ENCODE measurements around the gene GRXCR1. TPM values are rescaled to one million over a fixed set of nuclear protein-coding genes. Genes with fewer than 3 reads are reported as not detected.

Gene GRXCR1
- total and polyA plus RNA-seq, 2 of the 13 experiments (the other 11 are each of a cell fraction or from before 2014, with no cell fraction given): not detected

DNA sequence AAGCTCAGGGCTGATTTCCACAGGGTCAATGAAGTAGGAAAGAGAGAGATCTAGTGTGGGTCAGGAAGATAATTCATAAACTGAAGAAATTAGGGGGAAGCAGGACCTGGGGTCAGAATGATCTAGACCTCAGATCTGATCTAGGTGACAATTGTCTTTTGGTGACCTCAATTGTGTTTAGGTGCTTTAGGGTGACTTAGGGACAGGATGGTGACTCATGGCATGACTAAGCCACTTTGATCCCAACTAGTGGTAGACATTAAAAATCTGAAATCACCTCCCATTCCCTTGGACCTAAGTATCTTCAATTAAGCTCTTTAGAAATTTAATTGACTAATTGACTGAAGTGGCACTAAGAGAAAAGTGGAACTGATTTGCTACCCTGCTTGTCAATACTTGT is 36.7 kb upstream of the GRXCR1 start:
- intact Hi-C loops (cut with micrococcal nuclease; ENCODE audit: unreplicated experiment): no loop called here
- H3K4me3 ChIP-seq (replicated peaks in 1 of 3; ENCODE audit: insufficient read depth in 1 of 3, low read depth in 2 of 3, low read length in 3 of 3): no peak overlapping the region
- no peaks in the 10 kb centered on the region for H4K20me1 ChIP-seq (ENCODE audit: insufficient read depth, low read length)
- ChIA-PET POLR2A (no interaction called here), CTCF (ENCODE audit: low intra/inter-chr PET ratio, low total read pairs) (no interaction called here)
- in situ Hi-C loops (cut with HindIII; ENCODE audit: extremely low pct_ligation_motif_present, low pct_unique_long_range_greater_than_20kb): no loop called here
- no peaks in the 10 kb centered on the region for H3K36me3 ChIP-seq (replicated peaks in 1 of 2; ENCODE audit: control insufficient read depth in 1 of 2, insufficient read depth in 2 of 2, low read length in 2 of 2)
- FAIRE-seq: no peak
- no peak for ATAC-seq
- no peaks in the 10 kb centered on the region for H3K4me1 ChIP-seq (ENCODE audit: insufficient read depth, low read length)
- BruUV-seq (replicated peaks): no TSS peak
- H3K79me2 ChIP-seq (ENCODE audit: insufficient read depth, low read length): no peaks in the 10 kb centered on the region
- H3K9me3 ChIP-seq (ENCODE audit: low read length): no peaks in the 10 kb centered on the region
- DNase-seq (ENCODE audit: low spot score): no peak
- no peak overlapping the region for H3K27ac ChIP-seq (ENCODE audit: extremely low read length, insufficient read depth, low read length)
- no peaks in the 10 kb centered on the region; a peak in 1 of 5 replicates for H3K27me3 ChIP-seq (ENCODE audit: control insufficient read depth in 1 of 2, insufficient read depth in 2 of 2, low read length in 2 of 2)
- no peak overlapping the region for H3K9ac ChIP-seq (ENCODE audit: insufficient read depth, low read depth, low read length)
- no peak overlapping the region for H3K4me2 ChIP-seq (ENCODE audit: low read depth, low read length)
- H2AFZ ChIP-seq (ENCODE audit: low read length): no peak overlapping the region
- no peak for TF ChIP-seq ZBTB7B (CRISPR knock-in tag; IDR thresholded peaks at IDR 0.05)
- TF ChIP-seq, protein P1, sequence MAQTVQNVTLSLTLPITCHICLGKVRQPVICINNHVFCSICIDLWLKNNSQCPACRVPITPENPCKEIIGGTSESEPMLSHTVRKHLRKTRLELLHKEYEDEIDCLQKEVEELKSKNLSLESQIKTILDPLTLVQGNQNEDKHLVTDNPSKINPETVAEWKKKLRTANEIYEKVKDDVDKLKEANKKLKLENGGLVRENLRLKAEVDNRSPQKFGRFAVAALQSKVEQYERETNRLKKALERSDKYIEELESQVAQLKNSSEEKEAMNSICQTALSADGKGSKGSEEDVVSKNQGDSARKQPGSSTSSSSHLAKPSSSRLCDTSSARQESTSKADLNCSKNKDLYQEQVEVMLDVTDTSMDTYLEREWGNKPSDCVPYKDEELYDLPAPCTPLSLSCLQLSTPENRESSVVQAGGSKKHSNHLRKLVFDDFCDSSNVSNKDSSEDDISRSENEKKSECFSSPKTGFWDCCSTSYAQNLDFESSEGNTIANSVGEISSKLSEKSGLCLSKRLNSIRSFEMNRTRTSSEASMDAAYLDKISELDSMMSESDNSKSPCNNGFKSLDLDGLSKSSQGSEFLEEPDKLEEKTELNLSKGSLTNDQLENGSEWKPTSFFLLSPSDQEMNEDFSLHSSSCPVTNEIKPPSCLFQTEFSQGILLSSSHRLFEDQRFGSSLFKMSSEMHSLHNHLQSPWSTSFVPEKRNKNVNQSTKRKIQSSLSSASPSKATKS (CRISPR knock-in tag; IDR thresholded peaks at IDR 0.05): no peak
- no peak for TF ChIP-seq MXD4 (CRISPR knock-in tag; IDR thresholded peaks at IDR 0.05)
- TF ChIP-seq, protein P2, sequence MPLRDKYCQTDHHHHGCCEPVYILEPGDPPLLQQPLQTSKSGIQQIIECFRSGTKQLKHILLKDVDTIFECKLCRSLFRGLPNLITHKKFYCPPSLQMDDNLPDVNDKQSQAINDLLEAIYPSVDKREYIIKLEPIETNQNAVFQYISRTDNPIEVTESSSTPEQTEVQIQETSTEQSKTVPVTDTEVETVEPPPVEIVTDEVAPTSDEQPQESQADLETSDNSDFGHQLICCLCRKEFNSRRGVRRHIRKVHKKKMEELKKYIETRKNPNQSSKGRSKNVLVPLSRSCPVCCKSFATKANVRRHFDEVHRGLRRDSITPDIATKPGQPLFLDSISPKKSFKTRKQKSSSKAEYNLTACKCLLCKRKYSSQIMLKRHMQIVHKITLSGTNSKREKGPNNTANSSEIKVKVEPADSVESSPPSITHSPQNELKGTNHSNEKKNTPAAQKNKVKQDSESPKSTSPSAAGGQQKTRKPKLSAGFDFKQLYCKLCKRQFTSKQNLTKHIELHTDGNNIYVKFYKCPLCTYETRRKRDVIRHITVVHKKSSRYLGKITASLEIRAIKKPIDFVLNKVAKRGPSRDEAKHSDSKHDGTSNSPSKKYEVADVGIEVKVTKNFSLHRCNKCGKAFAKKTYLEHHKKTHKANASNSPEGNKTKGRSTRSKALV (CRISPR knock-in tag; IDR thresholded peaks at IDR 0.05): no peak
- TF ChIP-seq TBP (CRISPR knock-in tag; IDR thresholded peaks at IDR 0.05): no peak
- TF ChIP-seq, protein P3, sequence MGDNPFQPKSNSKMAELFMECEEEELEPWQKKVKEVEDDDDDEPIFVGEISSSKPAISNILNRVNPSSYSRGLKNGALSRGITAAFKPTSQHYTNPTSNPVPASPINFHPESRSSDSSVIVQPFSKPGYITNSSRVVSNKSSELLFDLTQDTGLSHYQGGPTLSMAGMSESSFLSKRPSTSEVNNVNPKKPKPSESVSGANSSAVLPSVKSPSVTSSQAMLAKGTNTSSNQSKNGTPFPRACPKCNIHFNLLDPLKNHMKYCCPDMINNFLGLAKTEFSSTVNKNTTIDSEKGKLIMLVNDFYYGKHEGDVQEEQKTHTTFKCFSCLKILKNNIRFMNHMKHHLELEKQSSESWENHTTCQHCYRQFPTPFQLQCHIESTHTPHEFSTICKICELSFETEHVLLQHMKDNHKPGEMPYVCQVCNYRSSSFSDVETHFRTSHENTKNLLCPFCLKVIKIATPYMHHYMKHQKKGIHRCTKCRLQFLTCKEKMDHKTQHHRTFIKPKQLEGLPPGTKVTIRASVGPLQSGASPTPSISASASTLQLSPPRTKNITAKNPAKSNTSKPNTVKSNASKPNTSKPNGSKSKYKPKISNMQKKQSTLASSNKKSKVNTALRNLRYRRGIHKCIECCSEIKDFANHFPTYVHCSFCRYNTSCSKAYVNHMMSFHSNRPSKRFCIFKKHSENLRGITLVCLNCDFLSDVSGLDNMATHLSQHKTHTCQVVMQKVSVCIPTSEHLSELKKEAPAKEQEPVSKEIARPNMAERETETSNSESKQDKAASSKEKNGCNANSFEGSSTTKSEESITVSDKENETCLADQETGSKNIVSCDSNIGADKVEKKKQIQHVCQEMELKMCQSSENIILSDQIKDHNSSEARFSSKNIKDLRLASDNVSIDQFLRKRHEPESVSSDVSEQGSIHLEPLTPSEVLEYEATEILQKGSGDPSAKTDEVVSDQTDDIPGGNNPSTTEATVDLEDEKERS (CRISPR knock-in tag; IDR thresholded peaks at IDR 0.05): no peak
- no peak for TF ChIP-seq ZNF3 (CRISPR knock-in tag; IDR thresholded peaks at IDR 0.05)
- TF ChIP-seq, protein P4, sequence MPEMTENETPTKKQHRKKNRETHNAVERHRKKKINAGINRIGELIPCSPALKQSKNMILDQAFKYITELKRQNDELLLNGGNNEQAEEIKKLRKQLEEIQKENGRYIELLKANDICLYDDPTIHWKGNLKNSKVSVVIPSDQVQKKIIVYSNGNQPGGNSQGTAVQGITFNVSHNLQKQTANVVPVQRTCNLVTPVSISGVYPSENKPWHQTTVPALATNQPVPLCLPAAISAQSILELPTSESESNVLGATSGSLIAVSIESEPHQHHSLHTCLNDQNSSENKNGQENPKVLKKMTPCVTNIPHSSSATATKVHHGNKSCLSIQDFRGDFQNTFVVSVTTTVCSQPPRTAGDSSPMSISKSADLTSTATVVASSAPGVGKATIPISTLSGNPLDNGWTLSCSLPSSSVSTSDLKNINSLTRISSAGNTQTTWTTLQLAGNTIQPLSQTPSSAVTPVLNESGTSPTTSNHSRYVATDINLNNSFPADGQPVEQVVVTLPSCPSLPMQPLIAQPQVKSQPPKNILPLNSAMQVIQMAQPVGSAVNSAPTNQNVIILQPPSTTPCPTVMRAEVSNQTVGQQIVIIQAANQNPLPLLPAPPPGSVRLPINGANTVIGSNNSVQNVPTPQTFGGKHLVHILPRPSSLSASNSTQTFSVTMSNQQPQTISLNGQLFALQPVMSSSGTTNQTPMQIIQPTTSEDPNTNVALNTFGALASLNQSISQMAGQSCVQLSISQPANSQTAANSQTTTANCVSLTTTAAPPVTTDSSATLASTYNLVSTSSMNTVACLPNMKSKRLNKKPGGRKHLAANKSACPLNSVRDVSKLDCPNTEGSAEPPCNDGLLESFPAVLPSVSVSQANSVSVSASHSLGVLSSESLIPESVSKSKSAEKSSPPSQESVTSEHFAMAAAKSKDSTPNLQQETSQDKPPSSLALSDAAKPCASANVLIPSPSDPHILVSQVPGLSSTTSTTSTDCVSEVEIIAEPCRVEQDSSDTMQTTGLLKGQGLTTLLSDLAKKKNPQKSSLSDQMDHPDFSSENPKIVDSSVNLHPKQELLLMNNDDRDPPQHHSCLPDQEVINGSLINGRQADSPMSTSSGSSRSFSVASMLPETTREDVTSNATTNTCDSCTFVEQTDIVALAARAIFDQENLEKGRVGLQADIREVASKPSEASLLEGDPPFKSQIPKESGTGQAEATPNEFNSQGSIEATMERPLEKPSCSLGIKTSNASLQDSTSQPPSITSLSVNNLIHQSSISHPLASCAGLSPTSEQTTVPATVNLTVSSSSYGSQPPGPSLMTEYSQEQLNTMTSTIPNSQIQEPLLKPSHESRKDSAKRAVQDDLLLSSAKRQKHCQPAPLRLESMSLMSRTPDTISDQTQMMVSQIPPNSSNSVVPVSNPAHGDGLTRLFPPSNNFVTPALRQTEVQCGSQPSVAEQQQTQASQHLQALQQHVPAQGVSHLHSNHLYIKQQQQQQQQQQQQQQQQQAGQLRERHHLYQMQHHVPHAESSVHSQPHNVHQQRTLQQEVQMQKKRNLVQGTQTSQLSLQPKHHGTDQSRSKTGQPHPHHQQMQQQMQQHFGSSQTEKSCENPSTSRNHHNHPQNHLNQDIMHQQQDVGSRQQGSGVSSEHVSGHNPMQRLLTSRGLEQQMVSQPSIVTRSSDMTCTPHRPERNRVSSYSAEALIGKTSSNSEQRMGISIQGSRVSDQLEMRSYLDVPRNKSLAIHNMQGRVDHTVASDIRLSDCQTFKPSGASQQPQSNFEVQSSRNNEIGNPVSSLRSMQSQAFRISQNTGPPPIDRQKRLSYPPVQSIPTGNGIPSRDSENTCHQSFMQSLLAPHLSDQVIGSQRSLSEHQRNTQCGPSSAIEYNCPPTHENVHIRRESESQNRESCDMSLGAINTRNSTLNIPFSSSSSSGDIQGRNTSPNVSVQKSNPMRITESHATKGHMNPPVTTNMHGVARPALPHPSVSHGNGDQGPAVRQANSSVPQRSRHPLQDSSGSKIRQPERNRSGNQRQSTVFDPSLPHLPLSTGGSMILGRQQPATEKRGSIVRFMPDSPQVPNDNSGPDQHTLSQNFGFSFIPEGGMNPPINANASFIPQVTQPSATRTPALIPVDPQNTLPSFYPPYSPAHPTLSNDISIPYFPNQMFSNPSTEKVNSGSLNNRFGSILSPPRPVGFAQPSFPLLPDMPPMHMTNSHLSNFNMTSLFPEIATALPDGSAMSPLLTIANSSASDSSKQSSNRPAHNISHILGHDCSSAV (CRISPR knock-in tag; IDR thresholded peaks at IDR 0.05; ENCODE audit: borderline replicate concordance): no peak

Data from HepG2 (cell line).